Hepatocyte (in vitro differentiated cells): Measurements from ENCODE around the gene MICALL1. TPM values are rescaled to one million over a fixed set of nuclear protein-coding genes. Genes with fewer than 3 reads are reported as not detected.
A peak's percentile ranks its signal among the peaks of the same experiment; 100 is the strongest.

Source experiments
- DNase-seq: peaks from one replicate; pipeline ENCODE4 v3.0.0-alpha.2; 2016; ENCODE audit warnings: low spot score
- H2AFZ ChIP-seq: fragments of 200-600 bp; sonication (generic); 2 replicates; pipeline ENCODE4 v1.6.0; 2016; ENCODE audit warnings: antibody characterized with exemption, mild to moderate bottlenecking
- H3K27ac ChIP-seq: fragments of 200-600 bp; sonication (generic); 2 replicates; pipeline ENCODE4 v1.5.1; 2016; ENCODE audit warnings: mild to moderate bottlenecking
- H3K27me3 ChIP-seq: fragments of 200-600 bp; sonication (generic); 2 replicates; pipeline ENCODE4 v1.6.1; 2016
- H3K36me3 ChIP-seq: fragments of 200-600 bp; sonication (generic); replicated peaks from 2 replicates; pipeline ENCODE4 v1.5.1; 2016; ENCODE audit warnings: low read depth; ENCODE audit not compliant: insufficient read depth
- H3K4me1 ChIP-seq: fragments of 200-600 bp; sonication (generic); 2 replicates; pipeline ENCODE4 v1.5.1; 2016; ENCODE audit warnings: mild to moderate bottlenecking, moderate library complexity; ENCODE audit not compliant: insufficient read depth
- H3K4me2 ChIP-seq: fragments of 200-600 bp; sonication (generic); 2 replicates; pipeline ENCODE4 v1.6.0; 2016
- H3K4me3 ChIP-seq: fragments of 200-600 bp; sonication (generic); 2 replicates; pipeline ENCODE4 v1.5.1; 2016; ENCODE audit warnings: mild to moderate bottlenecking
- H3K79me2 ChIP-seq: fragments of 200-600 bp; sonication (generic); 2 replicates; pipeline ENCODE4 v1.6.0; 2017; ENCODE audit warnings: mild to moderate bottlenecking
- H3K9me2 ChIP-seq: fragments of 200-600 bp; sonication (generic); replicated peaks from 2 replicates; pipeline ENCODE4 v1.6.0; 2017; ENCODE audit warnings: mild to moderate bottlenecking; ENCODE audit not compliant: insufficient read depth
- H3K9me3 ChIP-seq: fragments of 200-600 bp; sonication (generic); 2 replicates; pipeline ENCODE4 v1.5.1; 2016; ENCODE audit warnings: low read depth, mild to moderate bottlenecking
- H4K20me1 ChIP-seq: fragments of 200-600 bp; sonication (generic); 2 replicates; pipeline ENCODE4 v1.6.0; 2016; ENCODE audit warnings: mild to moderate bottlenecking; ENCODE audit not compliant: insufficient read depth, poor library complexity, severe bottlenecking
- EZH2 ChIP-seq: fragments of 200-600 bp; sonication (generic); IDR thresholded peaks from 2 replicates; pipeline ENCODE4 v1.6.1; 2016; ENCODE audit warnings: antibody characterized with exemption, mild to moderate bottlenecking, borderline replicate concordance
- EZH2phosphoT487 ChIP-seq: fragments of 200-600 bp; sonication (generic); IDR thresholded peaks from one replicate; pipeline ENCODE4 v1.6.1; 2018; ENCODE audit warnings: antibody characterized with exemption, mild to moderate bottlenecking, low read depth, moderate library complexity; ENCODE audit not compliant: unreplicated experiment, severe bottlenecking
- WGBS: methylation state at CpG from one replicate; pipeline ENCODE4 v1.1.6; 2016; ENCODE audit warnings: low lambda C conversion rate; ENCODE audit errors: missing lambda C conversion rate; 5-methylcytosine and 5-hydroxymethylcytosine counted together
- polyA plus RNA-seq: library from polyadenylated mRNA; unstranded; fragments of >200 nt; fragmentation: Nextera tagmentation; extraction: Ambion mirVana; gene quantifications from 2 replicates; pipeline ENCODE4 v1.2.1, GENCODE V29; 2016
- total RNA-seq: library from RNA; depleted of rRNA; stranded (reverse); fragments of >200 nt; gene quantifications from 2 replicates; pipeline ENCODE4 v1.2.3, GENCODE V29; 2014
- TF ChIP-seq, protein P1 (sequence below): fragments of 200-600 bp; sonication (generic); IDR thresholded peaks from 2 replicates; pipeline ENCODE4 v1.5.1; 2016; ENCODE audit warnings: antibody characterized with exemption, mild to moderate bottlenecking; ENCODE audit not compliant: poor library complexity

Gene MICALL1
- total and polyA plus RNA-seq, 2 experiments from 2014 or later: 15.0 to 26.1 TPM

DNA sequence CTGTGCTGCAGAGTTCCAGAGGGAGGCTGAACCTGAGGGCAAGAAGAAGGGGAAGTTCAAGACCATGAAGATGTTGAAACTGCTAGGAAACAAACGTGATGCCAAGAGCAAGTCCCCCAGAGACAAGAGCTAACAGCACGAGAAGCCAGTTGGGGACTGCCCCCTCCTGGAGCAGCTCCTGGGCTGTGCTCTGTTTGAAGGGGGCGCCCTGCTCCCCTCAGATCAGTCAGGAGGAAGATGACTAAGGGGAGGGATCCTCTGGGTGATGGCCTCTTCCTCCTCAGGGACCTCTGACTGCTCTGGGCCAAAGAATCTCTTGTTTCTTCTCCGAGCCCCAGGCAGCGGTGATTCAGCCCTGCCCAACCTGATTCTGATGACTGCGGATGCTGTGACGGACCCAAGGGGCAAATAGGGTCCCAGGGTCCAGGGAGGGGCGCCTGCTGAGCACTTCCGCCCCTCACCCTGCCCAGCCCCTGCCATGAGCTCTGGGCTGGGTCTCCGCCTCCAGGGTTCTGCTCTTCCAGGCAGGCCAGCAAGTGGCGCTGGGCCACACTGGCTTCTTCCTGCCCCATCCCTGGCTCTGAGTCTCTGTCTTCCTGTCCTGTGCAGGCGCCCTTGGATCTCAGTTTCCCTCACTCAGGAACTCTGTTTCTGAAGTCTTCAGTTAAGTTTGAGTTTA lies 34.7 kb downstream of the MICALL1 start:
- no peaks in the 10 kb centered on the region for H3K79me2 ChIP-seq
- TF ChIP-seq EZH2: no peak
- no peak for TF ChIP-seq EZH2phosphoT487
- TF ChIP-seq, protein P1, sequence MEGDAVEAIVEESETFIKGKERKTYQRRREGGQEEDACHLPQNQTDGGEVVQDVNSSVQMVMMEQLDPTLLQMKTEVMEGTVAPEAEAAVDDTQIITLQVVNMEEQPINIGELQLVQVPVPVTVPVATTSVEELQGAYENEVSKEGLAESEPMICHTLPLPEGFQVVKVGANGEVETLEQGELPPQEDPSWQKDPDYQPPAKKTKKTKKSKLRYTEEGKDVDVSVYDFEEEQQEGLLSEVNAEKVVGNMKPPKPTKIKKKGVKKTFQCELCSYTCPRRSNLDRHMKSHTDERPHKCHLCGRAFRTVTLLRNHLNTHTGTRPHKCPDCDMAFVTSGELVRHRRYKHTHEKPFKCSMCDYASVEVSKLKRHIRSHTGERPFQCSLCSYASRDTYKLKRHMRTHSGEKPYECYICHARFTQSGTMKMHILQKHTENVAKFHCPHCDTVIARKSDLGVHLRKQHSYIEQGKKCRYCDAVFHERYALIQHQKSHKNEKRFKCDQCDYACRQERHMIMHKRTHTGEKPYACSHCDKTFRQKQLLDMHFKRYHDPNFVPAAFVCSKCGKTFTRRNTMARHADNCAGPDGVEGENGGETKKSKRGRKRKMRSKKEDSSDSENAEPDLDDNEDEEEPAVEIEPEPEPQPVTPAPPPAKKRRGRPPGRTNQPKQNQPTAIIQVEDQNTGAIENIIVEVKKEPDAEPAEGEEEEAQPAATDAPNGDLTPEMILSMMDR: no peak
- H3K9me2 ChIP-seq: no peaks in the 10 kb centered on the region
- H3K36me3 ChIP-seq: no peaks in the 10 kb centered on the region
- H2AFZ ChIP-seq: no peak overlapping the region
- no peak overlapping the region for H3K4me3 ChIP-seq
- WGBS: 95% methylated on average over 12 of the region's 12 CpGs
- H3K27me3 ChIP-seq: no peaks in the 10 kb centered on the region
- H3K27ac ChIP-seq: no peak overlapping the region
- no peaks in the 10 kb centered on the region for H3K4me1 ChIP-seq
- H3K4me2 ChIP-seq: no peak overlapping the region
- no peaks in the 10 kb centered on the region for H4K20me1 ChIP-seq
- peak; percentile 3 for DNase-seq
- no peaks in the 10 kb centered on the region for H3K9me3 ChIP-seq

- no peaks in the 10 kb centered on the region for H3K27me3 ChIP-seq
- no peak overlapping the region for H3K4me2 ChIP-seq
- no peak for DNase-seq
- no peaks in the 10 kb centered on the region for H3K4me1 ChIP-seq
- no peak overlapping the region for H2AFZ ChIP-seq
- H3K27ac ChIP-seq: no peak overlapping the region
- H3K9me3 ChIP-seq: no peaks in the 10 kb centered on the region
- H3K4me3 ChIP-seq: no peak overlapping the region
- 96% methylated on average over 8 of the region's 8 CpGs for WGBS
- H3K9me2 ChIP-seq: no peaks in the 10 kb centered on the region
- H3K36me3 ChIP-seq: no peaks in the 10 kb centered on the region
- H4K20me1 ChIP-seq: no peaks in the 10 kb centered on the region
- TF ChIP-seq, protein P1: no peak
- H3K79me2 ChIP-seq: no peaks in the 10 kb centered on the region
Measured at GRCh38 chr22:37942133-37942532, 36.0 kb downstream of the MICALL1 start.

GRCh38 chr22:37943136-37943824 lies 37.2 kb downstream of the MICALL1 start:
- H3K4me3 ChIP-seq: no peak overlapping the region
- H3K36me3 ChIP-seq: no peaks in the 10 kb centered on the region
- no peak overlapping the region for H2AFZ ChIP-seq
- no peak overlapping the region for H3K27ac ChIP-seq
- WGBS: 82% methylated on average over 12 of the region's 12 CpGs
- no peaks in the 10 kb centered on the region for H3K27me3 ChIP-seq
- DNase-seq: no peak
- no peaks in the 10 kb centered on the region for H3K9me2 ChIP-seq
- H3K79me2 ChIP-seq: no peaks in the 10 kb centered on the region
- TF ChIP-seq EZH2 (no peak), EZH2phosphoT487 (no peak)
- TF ChIP-seq, protein P1: no peak
- no peaks in the 10 kb centered on the region for H4K20me1 ChIP-seq
- no peak overlapping the region for H3K4me2 ChIP-seq
- no peaks in the 10 kb centered on the region for H3K4me1 ChIP-seq
- no peaks in the 10 kb centered on the region for H3K9me3 ChIP-seq
